ENCODE measurements around the gene EIF1B.
"Not testable (repeated sequence)": the region's sequence is repeated elsewhere in the genome, so short reads cannot be mapped to it uniquely, and the experiment has no call there.

EIF1B gene

DNA sequence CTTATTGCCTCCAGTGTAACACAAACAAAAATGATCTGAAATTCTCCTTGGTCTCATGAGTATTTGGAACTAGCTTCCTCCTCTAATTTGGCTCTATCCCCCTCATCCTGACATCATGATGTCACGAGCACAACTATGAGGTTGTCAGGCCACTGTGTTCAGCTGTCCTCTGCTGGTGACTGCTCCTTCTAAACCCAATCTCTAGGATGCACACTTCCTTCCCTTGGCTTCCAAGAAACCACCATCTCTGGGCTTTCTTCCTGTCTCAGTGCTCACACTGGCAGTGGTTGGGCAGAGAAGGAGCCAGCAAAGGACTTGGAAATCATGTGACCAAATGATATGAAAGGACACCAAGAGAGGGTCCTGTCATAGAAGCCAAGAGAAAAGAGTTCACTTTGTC, 30.7 kb upstream of the EIF1B start:
- TF ChIP-seq, protein P1, sequence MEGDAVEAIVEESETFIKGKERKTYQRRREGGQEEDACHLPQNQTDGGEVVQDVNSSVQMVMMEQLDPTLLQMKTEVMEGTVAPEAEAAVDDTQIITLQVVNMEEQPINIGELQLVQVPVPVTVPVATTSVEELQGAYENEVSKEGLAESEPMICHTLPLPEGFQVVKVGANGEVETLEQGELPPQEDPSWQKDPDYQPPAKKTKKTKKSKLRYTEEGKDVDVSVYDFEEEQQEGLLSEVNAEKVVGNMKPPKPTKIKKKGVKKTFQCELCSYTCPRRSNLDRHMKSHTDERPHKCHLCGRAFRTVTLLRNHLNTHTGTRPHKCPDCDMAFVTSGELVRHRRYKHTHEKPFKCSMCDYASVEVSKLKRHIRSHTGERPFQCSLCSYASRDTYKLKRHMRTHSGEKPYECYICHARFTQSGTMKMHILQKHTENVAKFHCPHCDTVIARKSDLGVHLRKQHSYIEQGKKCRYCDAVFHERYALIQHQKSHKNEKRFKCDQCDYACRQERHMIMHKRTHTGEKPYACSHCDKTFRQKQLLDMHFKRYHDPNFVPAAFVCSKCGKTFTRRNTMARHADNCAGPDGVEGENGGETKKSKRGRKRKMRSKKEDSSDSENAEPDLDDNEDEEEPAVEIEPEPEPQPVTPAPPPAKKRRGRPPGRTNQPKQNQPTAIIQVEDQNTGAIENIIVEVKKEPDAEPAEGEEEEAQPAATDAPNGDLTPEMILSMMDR (IDR thresholded peaks at IDR 0.05): no peak
- no peak overlapping the region for H3K4me3 ChIP-seq
- H3K27ac ChIP-seq: no peak overlapping the region
- no peak for DNase-seq (ENCODE audit: low spot score)

DNA sequence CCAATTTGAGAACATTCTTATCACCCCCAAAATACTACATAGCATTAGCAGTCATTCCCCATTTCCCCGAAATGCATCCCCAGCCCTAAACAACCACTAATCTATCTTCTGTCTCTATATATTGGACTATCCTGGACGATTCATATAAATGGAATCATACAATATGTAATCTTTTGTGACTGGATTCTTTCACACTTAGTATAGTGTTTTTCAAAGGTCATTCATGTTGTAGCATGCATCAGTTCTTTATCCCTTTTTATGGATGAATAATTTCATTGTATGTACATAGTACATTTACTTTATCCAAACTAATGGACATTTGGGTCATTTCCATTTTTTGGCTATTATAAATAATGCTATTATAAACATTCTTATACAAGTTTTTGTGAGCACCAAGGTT, 27.5 kb upstream of the EIF1B start:
- no peak overlapping the region for H3K4me3 ChIP-seq
- TF ChIP-seq, protein P1 (IDR thresholded peaks at IDR 0.05): no peak
- no peak overlapping the region for H3K27ac ChIP-seq
- DNase-seq (ENCODE audit: low spot score): no peak

DNA sequence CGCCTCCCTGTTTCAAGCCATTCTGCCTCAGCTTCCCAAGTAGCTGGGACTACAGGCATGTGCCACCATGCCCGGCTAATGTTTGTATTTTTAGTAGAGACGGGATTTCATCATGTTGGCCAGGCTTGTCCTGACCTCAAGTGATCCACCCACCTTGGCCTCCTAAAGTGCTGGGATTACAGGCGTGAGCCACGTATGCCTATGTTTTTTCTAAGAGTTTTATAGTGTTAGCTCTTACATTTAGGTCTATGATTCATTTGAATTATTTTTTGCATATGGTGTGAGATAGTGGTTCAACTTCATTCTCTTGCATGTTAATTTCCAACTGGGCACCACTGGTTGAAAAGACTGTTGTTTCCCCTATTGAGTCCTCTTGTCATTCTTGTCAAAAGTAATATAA, 26.4 kb upstream of the EIF1B start:
- not testable (repeated sequence) for DNase-seq (ENCODE audit: low spot score); H3K4me3 ChIP-seq; H3K27ac ChIP-seq

DNA sequence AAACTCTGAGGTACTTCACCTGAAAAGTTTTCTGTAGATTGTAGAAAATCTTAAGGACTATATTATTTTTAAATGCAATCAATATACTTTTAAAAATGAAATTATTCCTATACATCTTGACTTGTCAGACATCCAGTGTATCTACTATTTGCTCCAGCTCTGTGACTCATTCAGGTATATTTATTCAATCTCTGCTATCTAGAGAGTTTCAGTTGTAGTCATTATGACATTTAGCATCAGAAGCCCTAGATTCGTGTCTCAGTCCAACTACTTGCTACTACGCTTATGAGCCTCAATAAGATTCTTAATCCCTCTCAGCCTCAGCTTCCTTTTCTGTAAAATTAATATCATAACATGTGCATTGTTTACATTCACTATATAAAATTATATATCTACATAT, 22.3 kb upstream of the EIF1B start:
- TF ChIP-seq, protein P1 (IDR thresholded peaks at IDR 0.05): no peak
- DNase-seq (ENCODE audit: low spot score): no peak
- Histone ChIP-seq H3K4me3 (no peak overlapping the region), H3K27ac (no peak overlapping the region)

DNA sequence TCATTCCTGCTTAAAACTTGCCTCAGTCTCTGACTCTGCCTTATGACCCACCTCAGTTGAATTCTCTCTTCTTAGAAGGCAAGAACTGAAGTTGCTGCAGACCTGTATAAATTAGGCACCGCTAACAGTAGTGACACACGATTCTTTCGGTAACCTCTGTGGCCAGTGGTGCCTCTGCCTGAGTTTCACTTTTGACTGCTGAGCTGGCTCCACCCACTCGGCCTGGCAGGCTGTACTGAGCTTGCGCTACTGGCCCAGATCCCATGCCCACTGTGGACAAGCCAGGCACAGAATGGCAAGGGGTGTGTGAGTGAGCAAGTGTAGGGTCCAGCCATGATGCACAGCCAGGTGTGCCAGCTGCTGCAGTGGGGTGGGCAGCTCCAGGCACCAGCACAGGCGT, 19.1 kb upstream of the EIF1B start:
- Histone ChIP-seq H3K4me3 (no peak overlapping the region), H3K27ac (no peak overlapping the region)
- TF ChIP-seq, protein P1 (IDR thresholded peaks at IDR 0.05): no peak
- no peak for DNase-seq (ENCODE audit: low spot score)

DNA sequence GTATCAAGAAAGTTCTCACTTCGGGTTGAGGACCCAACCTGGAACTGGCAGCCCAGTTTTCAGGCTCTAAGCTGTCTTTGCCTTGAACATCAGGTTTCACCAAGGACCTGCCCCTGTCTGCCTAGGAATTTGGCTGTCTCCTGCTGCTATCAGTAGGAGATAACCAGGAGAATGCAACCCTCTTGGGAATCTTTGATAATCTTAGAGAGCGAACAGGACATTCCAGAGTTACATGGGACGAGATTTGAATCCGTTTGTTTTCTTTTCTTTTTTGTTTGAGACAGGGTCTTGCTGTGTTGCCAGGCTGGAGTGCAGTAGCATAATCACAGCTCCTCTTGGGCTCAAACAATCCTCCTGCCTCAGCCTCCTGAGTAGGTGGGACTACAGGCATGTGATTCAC, 18.0 kb upstream of the EIF1B start:
- Histone ChIP-seq H3K27ac (no peak overlapping the region), H3K4me3 (no peak overlapping the region)
- TF ChIP-seq, protein P1 (IDR thresholded peaks at IDR 0.05): no peak
- DNase-seq (ENCODE audit: low spot score): no peak

DNA sequence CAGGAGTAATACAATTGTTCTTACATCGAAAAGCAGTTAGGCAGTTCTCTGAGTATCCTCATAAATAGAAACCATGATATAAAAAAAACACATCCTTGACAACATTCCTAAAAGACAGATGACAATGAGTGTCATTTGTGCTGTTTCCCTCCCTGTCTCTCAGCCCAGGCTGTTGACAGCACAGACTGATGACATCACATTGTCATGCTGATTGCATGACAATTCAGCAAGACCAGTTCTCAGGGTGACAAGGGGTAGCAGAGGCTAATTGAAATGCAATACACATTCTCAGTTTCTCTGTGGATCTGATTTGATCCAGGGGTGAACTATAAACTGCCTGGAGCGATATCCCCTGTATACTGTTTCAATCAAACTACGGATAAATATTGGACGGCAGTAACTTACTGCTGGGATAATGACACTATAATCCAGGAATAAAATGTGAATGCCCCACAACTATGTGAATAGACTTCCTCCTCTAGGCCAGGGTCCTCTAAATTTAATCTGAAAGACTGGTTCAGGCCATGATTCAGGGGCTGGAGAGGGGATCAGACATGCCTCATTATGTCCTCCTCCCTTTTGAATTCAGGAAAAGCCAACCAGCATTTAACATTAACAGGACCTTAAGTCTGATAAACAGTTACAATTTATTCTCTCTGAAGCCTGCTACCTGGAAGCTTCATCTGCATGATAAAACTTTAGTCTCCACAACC, 16.7 kb upstream of the EIF1B start:
- no peak overlapping the region for H3K27ac ChIP-seq
- TF ChIP-seq, protein P1 (IDR thresholded peaks at IDR 0.05): no peak
- no peak for DNase-seq (ENCODE audit: low spot score)
- no peak overlapping the region for H3K4me3 ChIP-seq
